HG03354 (cell line): ENCODE data around the gene AR.

Experiments used
- ATAC-seq: cut with Tn5 transposase; IDR thresholded peaks from one replicate; pipeline ENCODE4 v1.9.1; 2021; ENCODE audit warnings: mild to moderate bottlenecking; ENCODE audit not compliant: unreplicated experiment, poor library complexity, severe bottlenecking

AR gene

GRCh38 chrX:67718926-67719325 is 175.1 kb downstream of the AR start:
- ATAC-seq: no peak

- ATAC-seq: no peak
Measured at GRCh38 chrX:67720344-67720743, 176.5 kb downstream of the AR start.

- no peak for ATAC-seq
Measured at GRCh38 chrX:67721321-67721720, 177.5 kb downstream of the AR start.

GRCh38 chrX:67723580-67724351 is 179.9 kb downstream of the AR start:
- ATAC-seq: no peak

- no peak for ATAC-seq
Measured at GRCh38 chrX:67724359-67725110, 180.7 kb downstream of the AR start.

GRCh38 chrX:67725471-67725870 is 181.7 kb downstream of the AR start:
- ATAC-seq: no peak

GRCh38 chrX:67726018-67726417 is 182.2 kb downstream of the AR start:
- ATAC-seq: no peak

- no peak for ATAC-seq
Measured at GRCh38 chrX:67727576-67727975, 183.8 kb downstream of the AR start.

GRCh38 chrX:67730296-67730695 is 186.5 kb downstream of the AR start:
- no peak for ATAC-seq

GRCh38 chrX:67731061-67731460 is 187.2 kb downstream of the AR start:
- no peak for ATAC-seq

GRCh38 chrX:67732864-67733263 is 189.0 kb downstream of the AR start:
- no peak for ATAC-seq

GRCh38 chrX:67734111-67734753 is 190.4 kb downstream of the AR start:
- ATAC-seq: no peak

- no peak for ATAC-seq
Measured at GRCh38 chrX:67749536-67749935, 205.7 kb downstream of the AR start.

GRCh38 chrX:67750694-67751093 is 206.9 kb downstream of the AR start:
- ATAC-seq: no peak

GRCh38 chrX:67759018-67759417 is 215.2 kb downstream of the AR start:
- ATAC-seq: no peak

GRCh38 chrX:67777148-67777547 is 233.3 kb downstream of the AR start:
- no peak for ATAC-seq

GRCh38 chrX:67779099-67779498 is 235.3 kb downstream of the AR start:
- ATAC-seq: no peak
